Measurements from ENCODE around the gene KCNJ10.
"Not testable (repeated sequence)": the region's sequence is repeated elsewhere in the genome, so short reads cannot be mapped to it uniquely, and the experiment has no call there.

KCNJ10 gene

GRCh38 chr1:160069460-160070231 lies at the start of gene KCNJ10:
TSS of gene KCNJ10 (minus strand) at chr1:160070160. CDS start at chr1:160042532, 27,628 bp downstream.
- no peak for DNase-seq

GRCh38 chr1:160118928-160119327 lies 49.0 kb upstream of the KCNJ10 start:
- DNase-seq: no peak

- DNase-seq: no peak
These were observed 47.8 kb upstream of the KCNJ10 start for GRCh38 chr1:160117709-160118183.

- DNase-seq: no peak
These were observed 47.3 kb upstream of the KCNJ10 start for GRCh38 chr1:160117300-160117699.

- no peak for DNase-seq
These were observed 46.6 kb upstream of the KCNJ10 start for GRCh38 chr1:160116283-160117147.

DNA sequence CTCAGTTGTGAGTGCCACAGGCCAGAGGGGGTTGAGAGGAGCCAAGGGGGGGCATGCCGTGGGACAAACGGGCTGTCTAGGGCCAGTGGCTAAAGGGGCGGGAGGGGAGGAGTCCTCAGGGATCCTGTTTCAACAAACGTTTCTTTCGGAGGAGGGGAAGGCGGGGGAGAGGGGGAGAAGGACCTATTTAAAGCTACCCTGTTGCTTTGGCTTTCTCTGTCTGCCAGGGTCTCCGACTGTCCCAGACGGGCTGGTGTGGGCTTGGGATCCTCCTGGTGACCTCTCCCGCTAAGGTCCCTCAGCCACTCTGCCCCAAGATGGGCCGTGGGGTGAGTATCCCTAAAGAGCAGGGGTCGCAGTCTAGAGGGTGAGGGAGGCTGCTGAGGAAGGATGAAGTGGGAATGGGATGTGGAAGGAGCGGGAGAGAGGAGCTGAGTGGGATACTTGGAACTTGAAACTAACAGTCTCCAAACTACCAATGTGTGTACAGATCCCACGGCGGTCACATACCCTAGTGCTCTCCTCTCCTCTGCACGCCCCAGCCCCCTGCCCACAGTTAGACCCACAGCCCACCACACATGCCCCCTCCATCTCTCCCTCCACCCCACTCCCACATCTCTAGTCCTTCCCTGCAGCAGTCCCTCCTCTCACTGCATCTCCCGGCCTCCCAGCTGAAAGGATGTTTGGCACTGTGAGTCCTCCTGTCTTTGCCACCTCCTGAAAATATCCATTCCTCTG lies 45.8 kb upstream of the KCNJ10 start, which contains the start of gene ATP1A2:
Gene ATP1A2 (plus strand): TSS at position 215 of the 738 bp plus-strand sequence. CDS start 103 bp downstream, at position 318.
- no peak for DNase-seq

DNA sequence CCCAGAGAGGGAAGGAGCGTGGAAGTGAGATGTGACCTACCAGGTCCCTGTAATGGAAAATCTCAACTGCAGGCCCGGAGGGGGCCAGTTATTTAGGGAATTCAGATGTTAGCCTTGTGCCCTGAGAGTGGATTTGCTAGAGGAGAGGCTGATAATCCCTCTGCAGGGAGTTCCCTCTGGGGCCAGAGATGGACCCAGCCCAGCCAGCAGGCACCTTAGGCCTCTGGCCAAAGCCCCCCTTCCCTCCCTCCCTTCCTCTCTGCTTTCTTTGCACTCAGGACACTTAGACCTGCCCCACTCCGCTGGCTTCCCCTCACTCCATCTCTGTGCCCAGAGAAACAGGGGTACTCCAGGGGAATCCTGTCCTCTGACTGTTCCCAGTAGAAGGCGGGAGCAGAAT lies 44.1 kb upstream of the KCNJ10 start:
- DNase-seq: no peak

DNA sequence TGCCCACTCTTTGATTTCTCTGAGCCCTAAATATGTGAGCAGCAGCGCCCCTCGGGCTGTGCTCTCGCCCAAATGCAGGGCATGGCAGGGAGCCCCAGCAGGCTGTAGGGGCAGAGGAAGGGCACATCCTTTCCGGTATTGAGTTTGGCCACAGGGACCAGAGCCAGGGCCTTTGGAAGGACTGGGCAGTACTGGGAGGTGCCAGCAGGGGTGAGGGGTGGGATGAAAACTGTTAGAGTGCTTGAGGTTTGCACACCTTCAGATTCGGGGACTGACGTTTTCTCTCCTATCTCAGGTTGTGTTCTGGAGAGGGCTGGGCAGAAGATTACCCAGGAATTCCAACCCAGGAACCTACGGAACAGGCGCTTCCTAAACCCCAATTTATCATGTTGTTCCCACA lies 43.4 kb upstream of the KCNJ10 start:
- DNase-seq: no peak

- DNase-seq: no peak
These were observed 42.4 kb upstream of the KCNJ10 start for GRCh38 chr1:160112357-160112756.

DNA sequence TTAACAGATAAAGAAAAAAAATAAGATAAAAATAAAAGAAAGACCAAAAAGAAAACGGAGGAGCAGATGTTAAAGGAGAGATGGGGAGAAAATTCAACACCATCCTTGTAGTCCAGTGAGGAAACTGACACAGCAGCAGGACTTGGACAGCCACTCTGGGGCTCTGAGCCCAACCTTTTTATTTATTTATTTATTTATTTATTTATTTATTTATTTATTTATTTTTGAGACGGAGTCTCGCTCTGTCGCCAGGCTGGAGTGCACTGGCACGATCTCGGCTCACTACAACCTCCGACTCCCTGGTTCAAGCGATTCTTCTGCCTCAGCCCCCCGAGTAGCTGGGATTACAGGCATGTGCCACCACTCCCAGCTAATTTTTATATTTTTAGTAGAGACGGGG lies 41.5 kb upstream of the KCNJ10 start:
- DNase-seq: not testable (repeated sequence)

DNA sequence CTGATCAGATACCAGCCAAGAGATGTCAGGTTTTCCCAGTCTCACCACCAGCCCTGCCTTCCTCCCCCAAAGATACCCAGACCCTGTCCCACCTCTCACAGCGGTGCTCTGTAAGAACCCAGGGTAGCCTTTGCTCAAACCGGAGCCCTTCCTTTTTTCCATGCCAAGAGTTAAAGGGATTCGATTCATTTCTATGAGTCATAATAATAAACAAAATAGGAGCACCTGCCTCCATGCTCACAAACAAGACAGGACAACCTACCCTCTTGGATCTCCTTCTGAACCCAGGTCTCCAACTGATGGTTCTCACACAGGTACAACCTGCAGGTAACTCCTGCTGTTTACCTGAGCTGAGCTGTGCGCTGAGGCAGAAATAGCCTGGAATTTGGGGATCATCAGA lies 39.7 kb upstream of the KCNJ10 start:
- no peak for DNase-seq

DNA sequence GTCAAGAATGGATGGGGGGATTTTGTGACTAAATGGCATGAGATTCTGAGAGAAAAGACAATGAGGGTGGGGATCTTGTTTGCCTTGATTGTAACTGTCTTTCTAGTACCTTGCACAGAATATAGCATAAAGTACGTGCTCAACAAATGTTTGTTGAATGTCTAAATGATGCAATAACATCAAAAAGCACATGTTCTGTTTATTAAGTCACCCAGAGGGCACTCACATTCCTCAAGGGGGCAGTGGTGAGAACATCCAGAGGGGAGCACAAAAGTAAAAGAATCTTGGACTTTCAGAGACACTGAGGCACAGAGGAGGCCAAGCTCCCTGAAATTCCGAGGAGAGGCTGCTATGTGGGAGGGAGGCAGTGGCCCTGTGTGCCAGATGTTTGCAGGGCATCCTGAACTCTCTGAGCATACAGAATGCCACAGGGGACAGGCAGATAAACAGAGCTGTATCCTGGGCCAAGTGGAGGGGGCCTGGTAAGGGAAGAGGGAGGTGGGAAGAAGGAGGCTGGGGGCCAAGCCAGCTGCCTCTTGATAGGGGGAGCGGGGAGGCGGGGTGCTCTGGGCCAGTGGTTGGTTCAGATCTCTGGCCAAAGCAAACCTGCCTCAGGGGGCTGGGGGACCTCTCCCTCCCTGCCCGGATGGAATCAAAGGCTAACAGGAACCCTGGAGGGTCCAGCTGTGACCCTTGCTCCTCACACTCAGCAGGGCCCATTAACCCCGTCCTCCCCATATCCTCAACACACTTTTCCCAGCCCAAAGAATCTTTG lies 39.1 kb upstream of the KCNJ10 start:
- DNase-seq: peak in 1 of 2 experiments; percentile 30

- DNase-seq: no peak
These were observed 37.6 kb upstream of the KCNJ10 start for GRCh38 chr1:160107512-160107911.

DNA sequence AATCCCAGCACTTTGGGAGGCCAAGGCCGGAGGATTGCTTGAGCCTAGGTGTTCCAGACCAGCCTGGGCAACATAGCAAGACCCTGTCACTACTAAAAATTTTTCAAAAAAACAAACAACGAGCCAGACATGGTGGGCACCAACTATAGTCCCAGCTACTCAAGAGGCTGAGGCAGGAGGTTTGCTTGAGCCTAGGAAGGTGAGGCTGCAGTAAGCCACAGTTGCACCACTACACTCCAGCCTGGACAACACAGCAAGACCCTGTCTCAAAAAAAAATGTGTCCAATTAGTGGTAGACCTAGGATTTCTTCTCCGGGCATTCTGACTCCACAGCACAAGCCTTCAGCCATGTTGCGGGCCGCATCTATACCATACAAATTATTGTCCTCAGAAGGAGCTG lies 35.2 kb upstream of the KCNJ10 start:
- DNase-seq: no peak

DNA sequence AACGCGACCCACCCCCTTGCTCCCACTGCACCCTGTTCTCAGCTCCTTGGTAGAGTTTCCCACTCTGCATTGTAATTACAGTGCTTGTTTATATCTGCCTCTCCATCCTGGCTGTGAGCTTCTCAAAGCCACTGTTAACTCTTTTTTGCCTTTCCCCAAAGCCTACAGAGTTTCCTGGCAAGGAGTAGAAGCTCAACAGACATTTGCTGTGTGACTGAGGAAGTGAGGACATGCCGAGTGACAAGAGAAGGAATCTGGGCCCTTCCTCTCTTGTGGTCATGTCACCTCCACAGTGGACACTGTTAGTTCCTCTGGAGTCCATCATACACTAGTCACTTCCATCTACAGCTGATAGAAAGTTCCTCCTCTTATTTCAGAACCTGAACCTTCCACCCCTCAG lies 34.5 kb upstream of the KCNJ10 start:
- no peak for DNase-seq

DNA sequence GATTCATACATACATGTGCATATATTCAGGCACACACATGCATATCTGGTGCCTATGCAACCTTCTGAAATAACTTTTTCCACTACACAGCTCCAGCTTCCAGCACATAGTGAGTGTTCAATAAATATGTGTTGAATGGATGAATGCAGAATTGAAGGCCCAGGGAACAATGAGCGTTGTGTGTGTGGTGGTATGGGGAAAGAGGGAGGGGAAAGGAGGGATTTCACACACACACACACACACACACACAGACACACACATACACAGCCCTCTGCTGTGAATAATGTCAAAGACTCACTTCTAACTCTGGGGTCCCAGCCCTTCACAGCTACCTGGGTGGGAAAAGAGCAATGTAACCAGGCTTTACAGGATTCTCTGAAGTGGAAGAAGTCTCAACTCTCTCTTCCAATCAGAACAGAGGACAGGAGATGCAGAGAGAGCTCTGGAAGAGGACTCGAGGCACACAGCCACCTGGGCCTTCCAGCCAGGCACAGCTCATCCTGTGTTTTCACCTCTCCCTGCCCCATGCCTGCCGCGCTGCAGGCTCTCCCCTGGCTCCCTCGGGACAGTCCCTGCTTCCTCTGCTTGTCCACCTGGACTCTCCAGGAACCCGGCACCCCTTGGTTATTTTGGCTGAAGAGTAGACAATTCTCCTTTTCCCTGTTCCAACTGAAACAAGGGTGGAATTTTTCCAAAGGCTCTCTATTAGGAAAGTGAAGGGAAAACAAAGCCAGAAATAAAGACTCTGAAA lies 33.9 kb upstream of the KCNJ10 start:
- DNase-seq: no peak

- DNase-seq: no peak
These were observed 32.0 kb upstream of the KCNJ10 start for GRCh38 chr1:160101717-160102522.

- DNase-seq: peak; percentile 63 to 71
These were observed 31.2 kb upstream of the KCNJ10 start for GRCh38 chr1:160101037-160101716.

DNA sequence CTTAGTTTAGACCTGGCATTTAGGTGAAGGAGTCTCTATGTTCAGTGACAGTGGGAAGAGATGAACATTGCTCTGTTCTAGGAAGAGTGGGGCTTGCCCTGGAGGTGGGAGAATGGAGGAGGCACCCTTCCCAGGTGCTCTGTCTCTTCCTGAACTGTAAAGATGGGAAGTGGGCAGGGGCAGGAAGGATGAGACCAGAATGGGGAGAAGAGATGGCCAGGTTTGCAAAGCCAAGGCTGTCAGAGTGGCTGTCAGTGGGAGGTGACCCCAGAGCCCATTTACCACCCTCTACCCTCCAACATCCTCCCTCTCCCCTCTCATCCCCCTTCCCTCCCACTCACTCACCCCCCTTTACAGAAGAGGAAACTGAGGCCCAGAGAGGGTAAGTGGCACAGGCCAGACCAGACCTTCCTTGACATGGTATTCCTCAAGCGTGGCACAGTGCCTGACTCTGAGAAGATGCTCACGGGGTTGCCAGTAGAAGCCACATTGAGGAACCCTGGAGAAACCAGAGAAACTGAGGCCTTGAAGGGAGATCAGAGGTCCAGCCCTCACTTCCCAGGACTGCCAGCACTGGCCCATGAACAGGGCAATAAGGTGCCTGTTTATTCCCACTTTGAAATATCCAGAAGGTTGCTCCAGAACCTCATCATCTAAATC lies 29.9 kb upstream of the KCNJ10 start:
- DNase-seq: no peak
